Nephron progenitor cell (in vitro differentiated cells): Measurements from ENCODE around the gene BAZ2B.
"Not testable (repeated sequence)": the region's sequence is repeated elsewhere in the genome, so short reads cannot be mapped to it uniquely, and the experiment has no call there.

ENCODE experiments used
- DNase-seq: peaks from one replicate; pipeline ENCODE4 v3.0.0; 2021
- H3K27ac Mint-ChIP-seq: 2 replicates; pipeline ENCODE4 v1.8.0; 2021; ENCODE audit warnings: mild to moderate bottlenecking, moderate library complexity, mixed read lengths
- H3K27me3 Mint-ChIP-seq: 2 replicates; pipeline ENCODE4 v1.8.0; 2021; ENCODE audit warnings: mild to moderate bottlenecking, low read depth, mixed read lengths; ENCODE audit not compliant: poor library complexity
- H3K36me3 Mint-ChIP-seq: 2 replicates; pipeline ENCODE4 v1.8.0; 2021; ENCODE audit warnings: low read depth, mixed read lengths
- H3K4me1 Mint-ChIP-seq: 2 replicates; pipeline ENCODE4 v1.8.0; 2021; ENCODE audit warnings: mixed read lengths
- H3K4me3 Mint-ChIP-seq: 2 replicates; pipeline ENCODE4 v1.8.0; 2021; ENCODE audit warnings: mild to moderate bottlenecking, moderate library complexity, mixed read lengths
- H3K9me3 Mint-ChIP-seq: 2 replicates; pipeline ENCODE4 v1.8.0; 2021; ENCODE audit warnings: mild to moderate bottlenecking, moderate library complexity, mixed read lengths
- CTCF ChIP-seq: fragments of 200-600 bp; sonication (generic); IDR thresholded peaks from 2 replicates; pipeline ENCODE4 v1.5.0; 2021; ENCODE audit warnings: antibody characterized with exemption

Gene BAZ2B

GRCh38 chr2:159546716-159547430 lies 69.5 kb downstream of the BAZ2B start:
- Mint-ChIP-seq H3K27ac (no peak overlapping the region), H3K36me3 (peaks cover 46% of the 10 kb centered on the region), H3K4me1 (no peaks in the 10 kb centered on the region), H3K4me3 (no peak overlapping the region), H3K9me3 (peaks cover 15% of the 10 kb centered on the region), H3K27me3 (no peaks in the 10 kb centered on the region)
- DNase-seq: no peak
- no peak for TF ChIP-seq CTCF

- Mint-ChIP-seq H3K4me1 (no peaks in the 10 kb centered on the region), H3K27ac (no peak overlapping the region), H3K9me3 (peaks cover 20% of the 10 kb centered on the region)
Measured at GRCh38 chr2:159546039-159546438, 70.3 kb downstream of the BAZ2B start.

GRCh38 chr2:159545085-159545484 lies 71.3 kb downstream of the BAZ2B start:
- no peaks in the 10 kb centered on the region for H3K4me1 Mint-ChIP-seq
- no peak for TF ChIP-seq CTCF
- no peak for DNase-seq
- no peak overlapping the region for H3K4me3 Mint-ChIP-seq
- no peaks in the 10 kb centered on the region for H3K27me3 Mint-ChIP-seq
- H3K9me3 Mint-ChIP-seq: peaks cover 20% of the 10 kb centered on the region
- peaks cover 55% of the 10 kb centered on the region for H3K36me3 Mint-ChIP-seq
- H3K27ac Mint-ChIP-seq: no peak overlapping the region

More at GRCh38 chr2:159546039-159546438, 70.3 kb downstream of the BAZ2B start:
- Mint-ChIP-seq H3K4me3 (no peak overlapping the region), H3K27me3 (no peaks in the 10 kb centered on the region), H3K36me3 (peaks cover 52% of the 10 kb centered on the region)
- TF ChIP-seq CTCF: no peak
- no peak for DNase-seq

GRCh38 chr2:159542101-159542500 lies 74.2 kb downstream of the BAZ2B start:
- no peak for DNase-seq
- Mint-ChIP-seq H3K4me1 (no peaks in the 10 kb centered on the region), H3K27ac (no peak overlapping the region), H3K27me3 (no peaks in the 10 kb centered on the region), H3K9me3 (peaks cover 20% of the 10 kb centered on the region), H3K36me3 (peaks cover 65% of the 10 kb centered on the region), H3K4me3 (no peak overlapping the region)
- TF ChIP-seq CTCF: no peak

GRCh38 chr2:159539701-159540100 lies 76.6 kb downstream of the BAZ2B start:
- no peak overlapping the region for H3K4me3 Mint-ChIP-seq
- H3K36me3 Mint-ChIP-seq: peaks cover 50% of the 10 kb centered on the region
- DNase-seq: no peak
- H3K4me1 Mint-ChIP-seq: no peaks in the 10 kb centered on the region
- no peak overlapping the region for H3K27ac Mint-ChIP-seq
- no peak for TF ChIP-seq CTCF
- no peaks in the 10 kb centered on the region for H3K27me3 Mint-ChIP-seq
- peaks cover 20% of the 10 kb centered on the region for H3K9me3 Mint-ChIP-seq

- no peak for TF ChIP-seq CTCF
- Mint-ChIP-seq H3K36me3 (peaks cover 41% of the 10 kb centered on the region), H3K4me3 (no peak overlapping the region), H3K4me1 (no peaks in the 10 kb centered on the region), H3K9me3 (peaks cover 17% of the 10 kb centered on the region), H3K27me3 (no peaks in the 10 kb centered on the region), H3K27ac (no peak overlapping the region)
- no peak for DNase-seq
Measured at GRCh38 chr2:159538801-159539200, 77.5 kb downstream of the BAZ2B start.

- H3K4me1 Mint-ChIP-seq: peaks cover 17% of the 10 kb centered on the region
- H3K36me3 Mint-ChIP-seq: peaks cover 17% of the 10 kb centered on the region
- not testable (repeated sequence) for H3K27ac Mint-ChIP-seq, H3K27me3 Mint-ChIP-seq, DNase-seq, H3K9me3 Mint-ChIP-seq, H3K4me3 Mint-ChIP-seq
Measured at GRCh38 chr2:159535261-159535660, 81.1 kb downstream of the BAZ2B start.
